CD14-positive monocyte (primary cell): Measurements from ENCODE around the gene RXFP3. TPM values are rescaled to one million over a fixed set of nuclear protein-coding genes. Genes with fewer than 3 reads are reported as not detected.

Source experiments
- DNase-seq, 3 donors: peaks; one replicate each; pipeline ENCODE4 v3.0.0-alpha.2; 2011 to 2022
- H2AFZ ChIP-seq: 2 replicates; pipeline ENCODE4 v1.6.0; 2012; ENCODE audit warnings: mild to moderate bottlenecking, low read depth, low read length, inconsistent platforms; ENCODE audit not compliant: insufficient read depth, poor library complexity, severe bottlenecking
- H3K27ac ChIP-seq, 2 donors: 1 replicate in 1 of 2; 2 replicates in 1 of 2; pipeline ENCODE4 v1.5.1; 2012 to 2013; ENCODE audit warnings: low read length in 2 of 2, control low read depth in 1 of 2, inconsistent platforms in 1 of 2, low read depth in 1 of 2, mild to moderate bottlenecking in 1 of 2
- H3K27me3 ChIP-seq, 2 donors: one replicate each; pipeline versions ENCODE4 v1.6.0 to v1.6.1; 2011 to 2013; ENCODE audit warnings: low read length in 2 of 2; ENCODE audit not compliant: control insufficient read depth in 2 of 2, insufficient read depth in 2 of 2
- H3K36me3 ChIP-seq, 2 donors: replicated peaks in 1 of 2; 1 replicate in 1 of 2; 2 replicates in 1 of 2; pipeline versions ENCODE4 v1.5.1 to v1.6.1; 2012 to 2013; ENCODE audit warnings: low read length in 2 of 2, control low read depth in 1 of 2, inconsistent platforms in 1 of 2, mild to moderate bottlenecking in 1 of 2; ENCODE audit not compliant: insufficient read depth in 2 of 2, control insufficient read depth in 1 of 2
- H3K4me1 ChIP-seq, 2 donors: 1 replicate in 1 of 2; 2 replicates in 1 of 2; pipeline versions ENCODE4 v1.5.1 to v1.6.1; 2012 to 2013; ENCODE audit warnings: low read length in 2 of 2, control low read depth in 1 of 2, inconsistent platforms in 1 of 2, mild to moderate bottlenecking in 1 of 2, moderate library complexity in 1 of 2; ENCODE audit not compliant: insufficient read depth in 2 of 2, control insufficient read depth in 1 of 2
- H3K4me2 ChIP-seq: replicated peaks from 2 replicates; pipeline ENCODE3; 2012; ENCODE audit warnings: low read length, moderate library complexity, mild to moderate bottlenecking; ENCODE audit not compliant: poor library complexity, severe bottlenecking; ENCODE audit errors: extremely low read depth
- H3K4me3 ChIP-seq, 3 experiments: fragments of 200-600 bp in 1 of 3; sonication (generic) in 1 of 3; replicated peaks in 1 of 3; 1 replicate in 2 of 3; 2 replicates in 1 of 3; pipeline ENCODE4 v1.5.1; 2011 to 2013; ENCODE audit warnings: low read length in 3 of 3, mild to moderate bottlenecking in 3 of 3, control low read depth in 2 of 3, low read depth in 2 of 3, inconsistent platforms in 1 of 3, moderate library complexity in 1 of 3
- H3K79me2 ChIP-seq: 2 replicates; pipeline ENCODE4 v1.6.0; 2012; ENCODE audit warnings: mild to moderate bottlenecking, control low read depth, inconsistent platforms, low read length, moderate library complexity; ENCODE audit not compliant: insufficient read depth
- H3K9ac ChIP-seq: 2 replicates; pipeline ENCODE4 v1.6.0; 2017; ENCODE audit warnings: low read length, mild to moderate bottlenecking; ENCODE audit not compliant: insufficient read depth, poor library complexity, severe bottlenecking
- H3K9me3 ChIP-seq, 2 donors: replicated peaks in 1 of 2; 1 replicate in 1 of 2; 2 replicates in 1 of 2; pipeline versions ENCODE4 v1.5.1 to v1.6.1; 2012 to 2013; ENCODE audit warnings: low read length in 2 of 2, control low read depth in 1 of 2; ENCODE audit not compliant: control insufficient read depth in 1 of 2, insufficient read depth in 1 of 2
- H4K20me1 ChIP-seq: 2 replicates; pipeline ENCODE4 v1.6.0; 2012; ENCODE audit warnings: mild to moderate bottlenecking, low read length, control low read depth, moderate library complexity; ENCODE audit not compliant: insufficient read depth
- H3K27ac Mint-ChIP-seq, 7 donors: one replicate each; pipeline ENCODE4 v1.8.0; 2020; ENCODE audit warnings: mild to moderate bottlenecking in 7 of 7, mixed read lengths in 7 of 7, moderate library complexity in 6 of 7, inconsistent platforms in 2 of 7
- H3K27me3 Mint-ChIP-seq, 3 donors: one replicate each; pipeline ENCODE4 v1.8.0; 2021 to 2022; ENCODE audit warnings: low read depth in 3 of 3, mild to moderate bottlenecking in 3 of 3, mixed read lengths in 3 of 3, moderate library complexity in 3 of 3, inconsistent platforms in 1 of 3
- H3K36me3 Mint-ChIP-seq, 2 donors: one replicate each; pipeline ENCODE4 v1.8.0; 2020; ENCODE audit warnings: mixed read lengths in 2 of 2, inconsistent platforms in 1 of 2, mild to moderate bottlenecking in 1 of 2
- H3K4me1 Mint-ChIP-seq: one replicate; pipeline ENCODE4 v1.8.0; 2020; ENCODE audit warnings: mild to moderate bottlenecking, mixed read lengths
- H3K4me3 Mint-ChIP-seq, 2 donors: one replicate each; pipeline ENCODE4 v1.8.0; 2020; ENCODE audit warnings: mild to moderate bottlenecking in 2 of 2, mixed read lengths in 2 of 2, moderate library complexity in 1 of 2
- H3K9me3 Mint-ChIP-seq, 7 donors: one replicate each; pipeline ENCODE4 v1.8.0; 2020 to 2022; ENCODE audit warnings: mixed read lengths in 7 of 7, mild to moderate bottlenecking in 6 of 7, moderate library complexity in 6 of 7, inconsistent platforms in 2 of 7
- CTCF ChIP-seq: fragments of 200-600 bp; IDR thresholded peaks from one replicate; pipeline ENCODE4 v1.8.0; 2022; ENCODE audit warnings: antibody characterized with exemption, mild to moderate bottlenecking
- WGBS: methylation state at CpG from one replicate; pipeline ENCODE4 v1.1.5; 2013; ENCODE audit warnings: missing lambda C conversion rate; ENCODE audit not compliant: insufficient coverage; 5-methylcytosine and 5-hydroxymethylcytosine counted together
- intact Hi-C, 2 donors: fragments of 100-400 bp; cut with micrococcal nuclease; formaldehyde crosslinking; loops; one replicate each; pipeline versions ENCODE4 v1.15.0 to v1.15.1; 2023
- polyA plus RNA-seq, 3 donors: library from polyadenylated mRNA; depleted of rRNA in 1 of 3; unstranded in 2 of 3; stranded (reverse) in 1 of 3; fragments of 300-500 nt in 2 of 3; fragments of >200 nt in 1 of 3; fragmentation: Illumina TruSeq in 2 of 3; gene quantifications; 1 replicate in 2 of 3; 2 replicates in 1 of 3; pipeline ENCODE4 v1.2.3, GENCODE V29; 2012 to 2021

RXFP3 gene
- polyA plus RNA-seq, 3 donors = not detected

GRCh38 chr5:33929925-33930690 lies 6.1 kb upstream of the RXFP3 start:
- no peaks in the 10 kb centered on the region for H3K36me3 Mint-ChIP-seq
- TF ChIP-seq CTCF = no peak
- Histone ChIP-seq H2AFZ (no peak overlapping the region), H3K9me3 (no peaks in the 10 kb centered on the region), H3K4me3 (no peak overlapping the region), H3K27ac (no peak overlapping the region), H3K27me3 (peaks cover 0 to 2% of the 10 kb centered on the region in 2 donors), H3K79me2 (no peaks in the 10 kb centered on the region), H4K20me1 (no peaks in the 10 kb centered on the region), H3K9ac (no peak overlapping the region), H3K4me1 (no peaks in the 10 kb centered on the region), H3K36me3 (no peaks in the 10 kb centered on the region), H3K4me2 (no peak overlapping the region)
- peaks cover 0 to 1% (median 0%) of the 10 kb centered on the region in 7 donors for H3K9me3 Mint-ChIP-seq
- no peak for DNase-seq
- H3K27ac Mint-ChIP-seq = no peak overlapping the region
- peaks cover 0 to 6% (median 4%) of the 10 kb centered on the region in 3 donors for H3K27me3 Mint-ChIP-seq
- H3K4me1 Mint-ChIP-seq = no peaks in the 10 kb centered on the region
- intact Hi-C loops = loop anchor here in 1 of 2 donors (5.0 kb wide), 1 partner anchor 493 kb away; no protein-coding TSS in a partner anchor
- 82% methylated on average over 4 of the region's 6 CpGs for WGBS
- H3K4me3 Mint-ChIP-seq = no peak overlapping the region

GRCh38 chr5:33931136-33931535 lies 5.0 kb upstream of the RXFP3 start:
- Histone ChIP-seq H3K9ac (no peak overlapping the region), H3K27me3 (peaks cover 6 to 12% of the 10 kb centered on the region in 2 donors), H3K79me2 (no peaks in the 10 kb centered on the region), H4K20me1 (no peaks in the 10 kb centered on the region), H3K4me1 (no peaks in the 10 kb centered on the region), H3K4me2 (no peak overlapping the region), H3K4me3 (no peak overlapping the region), H3K27ac (no peak overlapping the region), H3K9me3 (no peaks in the 10 kb centered on the region), H2AFZ (no peak overlapping the region), H3K36me3 (no peaks in the 10 kb centered on the region)
- peaks cover 8 to 15% (median 9%) of the 10 kb centered on the region in 3 donors for H3K27me3 Mint-ChIP-seq
- DNase-seq = no peak
- intact Hi-C loops = loop anchor here in 1 of 2 donors (5.0 kb wide), 1 partner anchor 494 kb away; no protein-coding TSS in a partner anchor
- H3K27ac Mint-ChIP-seq = no peak overlapping the region
- H3K36me3 Mint-ChIP-seq = no peaks in the 10 kb centered on the region
- WGBS = 74% methylated on average over 5 of the region's 5 CpGs
- H3K4me1 Mint-ChIP-seq = peaks cover 2% of the 10 kb centered on the region
- no peak for TF ChIP-seq CTCF
- H3K4me3 Mint-ChIP-seq = no peak overlapping the region
- peaks cover 0 to 6% (median 0%) of the 10 kb centered on the region in 7 donors for H3K9me3 Mint-ChIP-seq
